ENCODE measurements around the gene DOLK.

DNA sequence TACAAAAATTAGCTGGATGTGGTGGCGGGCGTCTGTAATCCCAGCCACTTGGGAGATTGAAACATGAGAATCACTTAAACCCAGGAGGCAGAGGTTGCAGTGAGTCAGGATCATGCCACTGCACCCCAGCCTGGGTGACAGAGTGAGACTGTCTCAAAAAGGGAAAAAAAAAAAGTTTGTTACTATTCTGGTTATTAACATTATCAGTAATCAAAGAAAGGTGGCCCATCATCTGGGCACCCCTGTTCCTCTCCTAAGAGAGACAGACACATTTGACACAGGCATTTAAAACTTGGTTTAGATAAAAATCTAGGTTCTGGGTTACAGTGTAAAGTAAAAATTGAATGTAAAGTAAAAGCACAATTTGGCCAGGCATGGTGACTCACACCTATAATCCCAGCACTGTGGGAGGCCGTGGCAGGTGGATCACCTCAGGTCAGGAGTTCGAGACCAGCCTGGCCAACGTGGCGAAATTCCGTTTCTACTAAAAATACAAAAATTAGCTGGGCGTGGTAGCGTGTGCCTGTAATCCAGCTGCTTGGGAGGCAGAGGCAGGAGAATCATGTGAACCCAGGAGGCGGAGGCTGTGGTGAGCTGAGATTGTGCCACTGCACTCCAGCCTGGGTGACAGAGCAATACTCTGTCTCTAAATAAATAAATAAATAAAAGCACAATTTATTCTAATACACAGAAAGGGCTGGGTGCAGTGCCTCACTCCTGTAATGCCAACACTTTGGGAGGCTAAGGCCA is 43.4 kb downstream of the DOLK start:
- TF ChIP-seq GATA2 (IDR thresholded peaks at IDR 0.05; ENCODE audit: low read depth, low read length) (no peak), GATA3 (IDR thresholded peaks at IDR 0.05; ENCODE audit: low read depth, low read length) (no peak)
